Left hindlimb (tissue), 1 donor: Measurements from ENCODE around the gene FRRS1.
"Not testable (repeated sequence)": the region's sequence is repeated elsewhere in the genome, so short reads cannot be mapped to it uniquely, and the experiment has no call there.

Source experiments
- DNase-seq: peaks from one replicate; pipeline ENCODE4 v3.0.0-alpha.2; 2018

The FRRS1 gene

GRCh38 chr1:99766378-99766800 lies at the start of gene FRRS1:
FRRS1 (minus strand) TSS chr1:99766635; CDS start chr1:99748768, 17,867 bp downstream.
- DNase-seq, result peak; percentile 63

- no peak for DNase-seq
Measured at GRCh38 chr1:99814373-99814900, 48.0 kb upstream of the FRRS1 start.

GRCh38 chr1:99811747-99812146 lies 45.3 kb upstream of the FRRS1 start:
- no peak for DNase-seq

GRCh38 chr1:99811075-99811474 lies 44.6 kb upstream of the FRRS1 start:
- DNase-seq, result no peak

GRCh38 chr1:99808391-99809115 lies 42.1 kb upstream of the FRRS1 start:
- peak; percentile 62 for DNase-seq

GRCh38 chr1:99806882-99807281 lies 40.4 kb upstream of the FRRS1 start:
- no peak for DNase-seq

- no peak for DNase-seq
Measured at GRCh38 chr1:99801584-99801983, 35.1 kb upstream of the FRRS1 start.

- not testable (repeated sequence) for DNase-seq
Measured at GRCh38 chr1:99793861-99794260, 27.4 kb upstream of the FRRS1 start.

- DNase-seq, result no peak
Measured at GRCh38 chr1:99789715-99790114, 23.3 kb upstream of the FRRS1 start.

GRCh38 chr1:99788896-99789295 lies 22.5 kb upstream of the FRRS1 start:
- no peak for DNase-seq

- no peak for DNase-seq
Measured at GRCh38 chr1:99786751-99787501, 20.5 kb upstream of the FRRS1 start.

GRCh38 chr1:99784809-99785255 lies 18.4 kb upstream of the FRRS1 start:
- DNase-seq, result no peak

GRCh38 chr1:99784143-99784542 lies 17.7 kb upstream of the FRRS1 start:
- no peak for DNase-seq

GRCh38 chr1:99782920-99783319 lies 16.5 kb upstream of the FRRS1 start:
- DNase-seq, result no peak

- DNase-seq, result no peak
Measured at GRCh38 chr1:99782397-99782796, 16.0 kb upstream of the FRRS1 start.

GRCh38 chr1:99781798-99782197 lies 15.4 kb upstream of the FRRS1 start:
- DNase-seq, result no peak

- no peak for DNase-seq
Measured at GRCh38 chr1:99777752-99778151, 11.3 kb upstream of the FRRS1 start.

GRCh38 chr1:99776120-99776519 lies 9.7 kb upstream of the FRRS1 start:
- no peak for DNase-seq

GRCh38 chr1:99772809-99773208 lies 6.4 kb upstream of the FRRS1 start:
- no peak for DNase-seq

- DNase-seq, result no peak
Measured at GRCh38 chr1:99771513-99771918, 5.1 kb upstream of the FRRS1 start.

GRCh38 chr1:99768524-99769245 lies 2.2 kb upstream of the FRRS1 start:
- DNase-seq, result no peak

- DNase-seq, result no peak
Measured at GRCh38 chr1:99768104-99768503, 1.7 kb upstream of the FRRS1 start.

- DNase-seq, result no peak
Measured at GRCh38 chr1:99764909-99765308, 1.5 kb downstream of the FRRS1 start.
